ENCODE data around the gene NRSN2. TPM values are rescaled to one million over a fixed set of nuclear protein-coding genes. Genes with fewer than 3 reads are reported as not detected.
A peak's percentile ranks its signal among the peaks of the same experiment; 100 is the strongest.

The NRSN2 gene
- total and polyA plus RNA-seq, 2 of the 4 experiments (the other 2 are of a cell fraction): 9.9 to 101 TPM

- Histone ChIP-seq H3K14ac (replicated peaks; ENCODE audit: low read depth, low read length) (peak overlapping the region; percentile 83), H3K9me1 (ENCODE audit: insufficient read depth, low read length) (peaks cover 4% of the 10 kb centered on the region; the same call in 1 of the 2 replicates), H3K36me3 (ENCODE audit: control insufficient read depth, insufficient read depth, low read length) (peaks cover 8% of the 10 kb centered on the region; the same call in 1 of the 2 replicates), H2BK120ac (ENCODE audit: low read depth, low read length) (0 out of 2 replicates have a peak overlapping the region, but pooled peaks have one; percentile 27), H4K91ac (ENCODE audit: insufficient read depth, low read depth, low read length) (peak overlapping the region; percentile 80), H3K4me1 (ENCODE audit: control insufficient read depth, insufficient read depth, low read length) (peaks cover 17% of the 10 kb centered on the region), H3K4ac (ENCODE audit: low read depth, low read length) (peak overlapping the region; percentile 92), H2AK9ac (replicated peaks; ENCODE audit: low read depth, low read length, poor library complexity) (peak overlapping the region; percentile 99), H3K79me1 (ENCODE audit: low read depth in 1 of 2, low read length in 2 of 2) (peaks cover 24 to 44% of the 10 kb centered on the region in 2 experiments; a peak in 3 of 4 replicates), H3K9ac (ENCODE audit: low read depth, low read length) (peak overlapping the region; percentile 87), H3K4me3 (ENCODE audit: insufficient read depth, low read depth, low read length) (peak overlapping the region; percentile 94), H4K5ac (ENCODE audit: low read depth, low read length) (peak overlapping the region; percentile 70), H2AFZ (replicated peaks; ENCODE audit: low read length, poor library complexity) (peak overlapping the region; percentile 97), H3K56ac (ENCODE audit: extremely low read depth, insufficient read depth, low read length) (no peak overlapping the region), H2BK15ac (ENCODE audit: low read depth, low read length) (no peak overlapping the region), H3K27ac (ENCODE audit: insufficient read depth, low read length) (peak overlapping the region; percentile 97), H3K4me2 (ENCODE audit: low read depth, low read length) (peak overlapping the region; percentile 75), H3K9me3 (ENCODE audit: control insufficient read depth, insufficient read depth, low read length) (no peaks in the 10 kb centered on the region), H2BK5ac (ENCODE audit: low read depth, low read length, poor library complexity, severe bottlenecking) (peak overlapping the region; percentile 92), H2AK5ac (ENCODE audit: low read depth, low read length) (peak overlapping the region; percentile 71; the same call in 1 of the 2 replicates), H3K27me3 (ENCODE audit: control insufficient read depth, insufficient read depth, low read length) (no peaks in the 10 kb centered on the region), H3K18ac (ENCODE audit: low read depth, low read length) (peak overlapping the region; percentile 65; the same call in 1 of the 2 replicates), H4K20me1 (ENCODE audit: insufficient read depth, low read length) (peaks cover 47% of the 10 kb centered on the region), H3K23ac (ENCODE audit: low read depth, low read length) (peak overlapping the region; percentile 79; the same call in 1 of the 2 replicates), H4K8ac (ENCODE audit: low read depth in 2 of 2, low read length in 2 of 2) (peak overlapping the region in 1 of 2 experiments; percentile 68; a peak in 2 of 4 replicates), H2BK20ac (ENCODE audit: low read depth, low read length) (no peak overlapping the region)
- intact Hi-C loops (cut with micrococcal nuclease) (loop anchor here (1.0 kb wide), 1 partner anchor 29 kb away; the partner anchor contains the start of gene ZCCHC3), in situ Hi-C loops (cut with MboI; ENCODE audit: low sequenced_read_pairs) (no loop called here), dilution Hi-C loops (cut with HindIII; ENCODE audit: low sequenced_read_pairs, unreplicated experiment) (no loop called here)
- ATAC-seq (ENCODE audit: low read depth) (no peak), DNase-seq (no peak)
- no TSS peak for BruUV-seq (replicated peaks)
- POLR2A ChIA-PET (ENCODE audit: unreplicated experiment): interaction anchor here (0.6 kb wide), 1 partner anchor 30 kb away, joined by 3 read pairs; no protein-coding TSS in a partner anchor
- TF ChIP-seq NFE2L2 (IDR thresholded peaks at IDR 0.05; ENCODE audit: low read depth, low read length) (no peak), CHD1 (IDR thresholded peaks at IDR 0.05; ENCODE audit: low read depth, low read length) (no peak), MAZ (IDR thresholded peaks at IDR 0.05; ENCODE audit: borderline replicate concordance, low read depth, low read length) (no peak), USF2 (IDR thresholded peaks at IDR 0.05; ENCODE audit: low read depth, low read length) (no peak), CTCF (conservative IDR thresholded peaks at IDR 0.05; ENCODE audit: low read depth, low read length) (no peak), POLR2A (IDR thresholded peaks at IDR 0.05; ENCODE audit: low read depth, low read length) (no peak), CEBPB (IDR thresholded peaks at IDR 0.05; ENCODE audit: low read depth, low read length) (no peak), BHLHE40 (IDR thresholded peaks at IDR 0.05; ENCODE audit: low read depth, low read length) (no peak), FOS (IDR thresholded peaks at IDR 0.05; ENCODE audit: low read depth, low read length) (no peak), SMC3 (IDR thresholded peaks at IDR 0.05; ENCODE audit: low read depth, low read length) (no peak), RFX5 (IDR thresholded peaks at IDR 0.05; ENCODE audit: low read depth, low read length) (no peak), RAD21 (IDR thresholded peaks at IDR 0.05; ENCODE audit: low read length) (no peak), RCOR1 (IDR thresholded peaks at IDR 0.05; ENCODE audit: insufficient replicate concordance, low read length) (no peak)
- 0% methylated on average over 21 of the region's 38 CpGs; no CpG with 5 or more reads in 1 of the 2 experiments for WGBS, 2 experiments (ENCODE audit: extremely low coverage in 2 of 2, insufficient read length in 1 of 2)
- CTCF ChIA-PET: no interaction called here
Measured at GRCh38 chr20:326645-327185, 20.2 kb upstream of the NRSN2 start.

Data from IMR-90 (cell line).